GM21576 (cell line): ENCODE results near the gene ANO2.
"Not testable (repeated sequence)": the region's sequence is repeated elsewhere in the genome, so short reads cannot be mapped to it uniquely, and the experiment has no call there.

Experiments used
- ATAC-seq: cut with Tn5 transposase; IDR thresholded peaks from one replicate; pipeline ENCODE4 v1.9.1; 2021; ENCODE audit warnings: mild to moderate bottlenecking, moderate library complexity; ENCODE audit not compliant: unreplicated experiment

The ANO2 gene

GRCh38 chr12:5560265-5560664 is 384.8 kb downstream of the ANO2 start:
- no peak for ATAC-seq

DNA sequence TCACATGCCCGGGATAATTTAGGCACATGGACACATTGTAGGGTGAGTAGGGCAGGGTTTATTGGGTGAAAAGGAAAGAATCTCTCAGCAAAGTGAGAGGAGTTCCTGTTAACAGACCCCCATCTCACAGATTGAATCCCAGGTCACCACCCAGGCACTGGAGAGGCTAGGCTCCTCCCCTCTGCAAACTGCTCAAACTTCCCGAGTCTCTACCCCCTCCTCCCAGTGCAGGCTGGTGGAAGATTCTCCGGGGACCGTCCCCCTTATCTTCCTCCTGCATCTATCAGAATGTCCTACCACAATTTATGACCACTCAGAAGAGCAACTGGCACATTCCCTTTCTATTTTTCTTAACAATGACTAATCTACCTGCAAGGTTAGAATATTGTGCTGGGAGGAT is 387.2 kb downstream of the ANO2 start:
- no peak for ATAC-seq

- no peak for ATAC-seq
These were observed 387.9 kb downstream of the ANO2 start for GRCh38 chr12:5556946-5557673.

GRCh38 chr12:5556033-5556614 is 388.9 kb downstream of the ANO2 start:
- ATAC-seq = no peak

DNA sequence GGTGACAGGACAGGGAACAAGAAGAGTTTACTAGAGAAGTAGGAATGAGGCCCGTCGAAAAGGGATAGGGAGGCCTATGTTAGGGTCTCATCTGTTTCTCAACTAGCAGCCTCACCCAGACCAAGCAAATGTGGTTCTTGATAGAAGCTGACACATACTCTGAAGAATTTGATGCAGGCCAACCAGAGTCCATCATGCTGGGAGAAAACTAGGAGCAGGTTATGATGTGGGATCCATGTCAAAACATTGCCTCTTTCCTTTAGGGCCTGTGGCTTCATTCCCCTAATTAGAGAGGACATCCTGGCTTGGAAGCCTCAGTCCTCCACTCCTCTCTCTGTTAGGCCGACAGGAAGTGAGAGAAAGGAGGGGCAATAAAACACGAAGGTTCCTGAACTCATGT is 390.3 kb downstream of the ANO2 start:
- ATAC-seq = no peak

GRCh38 chr12:5549011-5549410 is 396.0 kb downstream of the ANO2 start:
- no peak for ATAC-seq

- no peak for ATAC-seq
These were observed 396.7 kb downstream of the ANO2 start for GRCh38 chr12:5548152-5548943.

- no peak for ATAC-seq
These were observed 398.4 kb downstream of the ANO2 start for GRCh38 chr12:5546616-5547015.

DNA sequence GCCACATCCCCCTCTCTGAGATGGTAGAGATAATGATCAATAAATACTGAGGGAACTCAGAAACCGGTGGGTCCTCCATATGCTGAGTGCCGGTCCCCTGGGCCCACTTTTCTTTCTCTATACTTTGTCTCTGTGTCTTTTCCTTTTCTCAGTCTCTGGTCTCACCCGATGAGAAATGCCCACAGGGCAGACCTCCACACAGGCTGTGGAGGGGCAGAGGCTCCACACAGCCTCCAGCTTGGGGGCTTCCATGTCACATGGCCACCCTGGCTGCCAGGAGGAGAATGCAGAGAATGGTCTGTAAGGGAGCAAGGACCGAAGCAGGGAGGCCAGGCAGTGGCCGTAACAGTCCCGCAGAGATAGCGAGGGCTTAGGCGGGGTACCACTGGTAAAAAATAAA is 407.3 kb downstream of the ANO2 start:
- ATAC-seq = no peak

DNA sequence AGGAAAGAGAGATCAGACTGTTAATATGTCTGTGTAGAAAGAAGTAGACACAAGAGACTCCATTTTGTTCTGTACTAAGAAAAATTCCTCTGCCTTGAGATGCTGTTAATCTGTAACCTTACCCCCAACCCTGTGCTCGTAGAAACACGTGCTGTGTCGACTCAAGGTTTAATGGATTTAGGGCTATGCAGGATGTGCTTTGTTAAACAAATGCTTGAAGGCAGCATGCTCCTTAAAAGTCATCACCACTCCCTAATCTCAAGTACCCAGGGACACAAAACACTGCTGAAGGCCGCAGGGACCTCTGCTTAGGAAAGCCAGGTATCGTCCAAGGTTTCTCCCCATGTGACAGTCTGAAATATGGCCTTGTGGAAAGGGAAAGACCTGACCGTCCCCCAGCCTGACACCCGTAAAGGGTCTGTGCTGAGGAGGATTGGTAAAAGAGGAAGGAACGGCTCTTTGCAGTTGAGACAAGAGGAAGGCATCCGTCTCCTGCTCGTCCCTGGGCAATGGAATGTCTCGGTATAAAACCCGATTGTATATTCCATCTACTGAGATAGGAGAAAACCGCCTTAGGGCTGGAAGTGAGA is 407.9 kb downstream of the ANO2 start:
- ATAC-seq = not testable (repeated sequence)

DNA sequence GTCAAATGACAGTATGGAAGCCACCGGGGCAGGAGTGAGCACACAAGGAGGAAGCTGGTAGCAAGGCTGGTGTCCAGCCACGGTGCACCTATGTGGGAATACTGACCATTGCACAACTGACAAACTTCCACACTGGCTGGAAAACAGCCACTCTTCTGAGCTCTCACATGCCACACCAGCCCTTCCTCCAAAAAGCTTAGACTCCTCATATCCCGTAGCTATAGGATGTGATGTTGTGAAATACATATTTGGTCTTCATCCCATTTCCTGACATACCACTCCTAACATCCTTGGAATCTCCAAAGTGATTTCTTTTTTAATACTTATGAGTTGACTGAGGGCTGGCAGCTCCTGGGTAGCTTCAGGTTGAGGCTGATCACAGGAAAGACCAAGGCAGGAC is 409.5 kb downstream of the ANO2 start:
- no peak for ATAC-seq

DNA sequence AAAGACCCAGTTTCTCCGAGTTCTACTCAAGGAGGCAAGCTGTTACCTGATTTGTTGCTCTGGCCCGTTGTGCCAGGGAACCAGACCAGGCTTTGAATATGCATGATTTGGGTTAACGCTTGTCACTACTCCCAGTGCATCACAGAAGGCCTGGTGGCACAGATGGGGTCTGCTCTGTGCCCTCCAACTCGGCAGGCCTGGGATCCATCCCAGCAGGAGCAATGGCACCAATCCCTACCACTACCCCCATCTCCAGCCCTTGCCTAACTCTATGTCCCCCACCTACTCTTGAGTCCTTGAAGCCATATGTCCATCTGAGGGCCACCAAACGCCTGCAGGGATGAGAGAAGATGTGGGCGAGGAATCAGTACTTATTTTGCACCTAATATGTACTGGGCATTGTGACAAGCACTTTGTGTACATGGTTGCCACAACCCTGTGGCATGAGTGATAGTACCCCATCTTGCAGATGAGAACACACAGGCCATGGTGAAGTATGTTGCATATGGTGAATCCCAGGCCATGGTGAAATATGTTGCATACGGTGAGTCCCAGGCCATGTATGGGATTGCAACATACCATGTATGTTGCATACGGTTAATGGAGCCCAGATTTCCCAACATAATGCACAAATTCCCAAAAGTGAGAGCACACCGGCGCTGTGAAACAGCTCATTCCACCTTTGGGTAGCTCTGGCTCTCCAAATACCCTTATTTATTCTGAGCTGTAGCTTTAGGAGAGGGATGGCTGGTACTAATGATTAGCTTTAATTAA is 410.4 kb downstream of the ANO2 start:
- no peak for ATAC-seq

DNA sequence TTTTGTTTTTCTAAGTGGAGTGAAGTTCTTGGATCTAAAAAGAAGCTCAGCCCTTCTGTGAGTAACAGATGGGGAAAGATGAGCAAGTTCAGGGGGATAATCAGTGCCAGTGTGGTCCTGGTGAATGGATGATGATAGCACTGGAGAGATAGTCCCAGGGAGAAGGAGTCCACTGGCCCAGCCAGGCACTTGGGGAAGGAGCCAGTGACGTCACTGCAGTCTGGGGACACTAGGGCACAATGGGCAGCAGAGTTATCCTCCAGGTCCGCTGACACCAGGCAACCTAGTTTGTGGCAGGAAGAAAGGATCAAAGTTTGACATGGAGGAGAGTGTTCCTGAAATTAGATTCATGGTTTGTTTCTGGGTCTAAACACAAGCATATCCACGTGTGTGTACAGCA is 411.7 kb downstream of the ANO2 start:
- no peak for ATAC-seq

DNA sequence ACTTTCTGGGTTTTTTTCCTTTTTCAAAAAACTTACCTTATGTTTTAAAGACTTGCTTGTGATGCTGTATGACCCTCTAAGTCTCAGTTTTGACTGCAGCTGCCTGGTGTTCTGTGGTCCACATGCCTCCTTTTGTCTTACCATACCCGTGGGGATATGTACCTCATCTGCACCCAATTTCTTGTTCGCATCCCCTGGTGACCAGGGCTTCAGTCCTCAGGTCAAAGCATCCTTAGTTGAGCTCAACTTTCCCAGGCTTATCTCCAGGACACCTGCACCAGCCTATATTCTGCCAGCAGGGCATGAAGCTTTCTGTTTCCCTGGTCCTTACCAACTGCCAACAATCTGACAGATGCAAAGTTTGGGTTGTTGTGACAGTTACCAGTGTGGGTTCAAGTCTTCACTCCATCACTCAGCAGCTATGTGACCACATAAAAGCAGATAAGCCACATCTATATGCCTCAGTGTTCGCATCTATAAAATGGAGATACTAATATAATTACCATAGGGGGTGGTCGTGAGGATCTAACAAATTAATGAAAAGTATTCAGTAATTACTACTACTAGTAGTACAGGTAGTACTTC is 419.2 kb downstream of the ANO2 start:
- no peak for ATAC-seq

GRCh38 chr12:5524769-5525436 is 420.2 kb downstream of the ANO2 start:
- no peak for ATAC-seq

DNA sequence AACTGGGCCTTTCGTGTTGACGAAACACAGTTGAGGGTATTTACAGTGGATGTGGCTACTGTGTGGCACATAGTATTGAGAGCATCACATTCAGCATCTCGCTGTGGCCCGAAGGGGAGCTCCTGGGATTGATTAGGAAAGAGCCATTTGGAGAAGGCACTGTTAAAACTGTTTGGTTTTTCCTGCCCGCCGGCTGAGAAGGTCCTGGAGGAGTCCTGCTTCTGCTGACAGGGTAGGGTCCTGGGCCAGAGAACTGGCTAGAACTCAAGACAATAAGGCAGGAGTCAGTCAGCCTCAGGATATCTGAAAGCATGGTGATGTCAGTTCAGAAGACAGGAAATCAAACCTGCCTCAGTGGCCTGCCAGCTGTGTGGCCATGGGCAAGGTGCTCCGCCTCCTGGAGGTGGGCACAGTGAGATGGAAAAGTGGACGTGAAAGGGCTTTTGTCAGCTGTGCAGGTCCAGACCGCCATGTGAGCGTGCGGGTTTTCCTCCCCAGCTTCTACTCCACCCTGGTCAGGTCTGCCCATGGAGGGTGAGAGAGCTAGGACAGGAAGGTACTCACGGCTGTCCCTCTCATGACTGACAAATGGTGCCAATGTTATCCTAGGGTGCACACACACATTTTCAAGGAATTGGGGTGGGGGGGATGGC is 420.8 kb downstream of the ANO2 start:
- ATAC-seq = no peak

GRCh38 chr12:5523396-5524115 is 421.5 kb downstream of the ANO2 start:
- ATAC-seq = no peak

GRCh38 chr12:5522432-5523335 is 422.4 kb downstream of the ANO2 start:
- ATAC-seq = no peak
